ENCODE measurements around the gene MYL12B. TPM values are rescaled to one million over a fixed set of nuclear protein-coding genes. Genes with fewer than 3 reads are reported as not detected.

The MYL12B gene
- total and polyA plus RNA-seq, 2 of the 8 experiments (the other 6 are each of a cell fraction or from before 2014, with no cell fraction given): 174 to 188 TPM

- TF ChIP-seq EP300 (IDR thresholded peaks at IDR 0.05; ENCODE audit: borderline replicate concordance in 1 of 2, low read depth in 2 of 2, low read length in 2 of 2): peak in 1 of 2 experiments; percentile 64; a peak in 1 of 3 replicates
- peak; percentile 94; the same call in 1 of the 2 replicates for TF ChIP-seq MAFK (IDR thresholded peaks at IDR 0.05; ENCODE audit: low read depth, low read length)
- no peak for TF ChIP-seq KDM5A (IDR thresholded peaks at IDR 0.05; ENCODE audit: low read length)
- TF ChIP-seq, protein P1, sequence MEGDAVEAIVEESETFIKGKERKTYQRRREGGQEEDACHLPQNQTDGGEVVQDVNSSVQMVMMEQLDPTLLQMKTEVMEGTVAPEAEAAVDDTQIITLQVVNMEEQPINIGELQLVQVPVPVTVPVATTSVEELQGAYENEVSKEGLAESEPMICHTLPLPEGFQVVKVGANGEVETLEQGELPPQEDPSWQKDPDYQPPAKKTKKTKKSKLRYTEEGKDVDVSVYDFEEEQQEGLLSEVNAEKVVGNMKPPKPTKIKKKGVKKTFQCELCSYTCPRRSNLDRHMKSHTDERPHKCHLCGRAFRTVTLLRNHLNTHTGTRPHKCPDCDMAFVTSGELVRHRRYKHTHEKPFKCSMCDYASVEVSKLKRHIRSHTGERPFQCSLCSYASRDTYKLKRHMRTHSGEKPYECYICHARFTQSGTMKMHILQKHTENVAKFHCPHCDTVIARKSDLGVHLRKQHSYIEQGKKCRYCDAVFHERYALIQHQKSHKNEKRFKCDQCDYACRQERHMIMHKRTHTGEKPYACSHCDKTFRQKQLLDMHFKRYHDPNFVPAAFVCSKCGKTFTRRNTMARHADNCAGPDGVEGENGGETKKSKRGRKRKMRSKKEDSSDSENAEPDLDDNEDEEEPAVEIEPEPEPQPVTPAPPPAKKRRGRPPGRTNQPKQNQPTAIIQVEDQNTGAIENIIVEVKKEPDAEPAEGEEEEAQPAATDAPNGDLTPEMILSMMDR (IDR thresholded peaks at IDR 0.05; ENCODE audit: control extremely low read depth in 1 of 3, insufficient read depth in 1 of 3, low read depth in 1 of 3, low read length in 3 of 3): peak; percentile 75 to 100 (median 92); a peak in 3 of 4 replicates
- no peak for TF ChIP-seq RFX5 (IDR thresholded peaks at IDR 0.05; ENCODE audit: borderline replicate concordance, low read depth, low read length)
- TF ChIP-seq EGR1 (IDR thresholded peaks at IDR 0.05; ENCODE audit: borderline replicate concordance, low read depth, low read length): peak; percentile 90
- TF ChIP-seq TAF7 (optimal IDR thresholded peaks at IDR 0.05; ENCODE audit: borderline replicate concordance, low read depth, low read length): peak; percentile 80
- TF ChIP-seq POU5F1 (IDR thresholded peaks at IDR 0.05; ENCODE audit: low read depth, low read length): no peak
- peak; percentile 94 for TF ChIP-seq POLR2AphosphoS5 (IDR thresholded peaks at IDR 0.05; ENCODE audit: low read depth, low read length)
- peak; percentile 98 for TF ChIP-seq TAF1 (IDR thresholded peaks at IDR 0.05; ENCODE audit: low read depth, low read length)
- TF ChIP-seq BACH1 (IDR thresholded peaks at IDR 0.05; ENCODE audit: low read length): peak; percentile 99
- peak; percentile 33; the same call in 1 of the 2 replicates for TF ChIP-seq GABPA (IDR thresholded peaks at IDR 0.05; ENCODE audit: borderline replicate concordance, insufficient read depth, low read length)
- TF ChIP-seq, protein P2, sequence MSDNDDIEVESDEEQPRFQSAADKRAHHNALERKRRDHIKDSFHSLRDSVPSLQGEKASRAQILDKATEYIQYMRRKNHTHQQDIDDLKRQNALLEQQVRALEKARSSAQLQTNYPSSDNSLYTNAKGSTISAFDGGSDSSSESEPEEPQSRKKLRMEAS (IDR thresholded peaks at IDR 0.05): peak; percentile 90
- no peak for TF ChIP-seq BCL11A (IDR thresholded peaks at IDR 0.05; ENCODE audit: low read depth in 2 of 2, low read length in 2 of 2)
- TF ChIP-seq ASH2L (IDR thresholded peaks at IDR 0.05; ENCODE audit: low read length): no peak
- TF ChIP-seq CBX8 (IDR thresholded peaks at IDR 0.05; ENCODE audit: borderline replicate concordance, low read depth, low read length): no peak
- peak; percentile 92 for TF ChIP-seq PHF8 (conservative IDR thresholded peaks at IDR 0.05; ENCODE audit: low read depth, low read length)
- no peak for TF ChIP-seq EZH2 (IDR thresholded peaks at IDR 0.05; ENCODE audit: low read depth, low read length, severe bottlenecking)
- TF ChIP-seq SP1 (IDR thresholded peaks at IDR 0.05; ENCODE audit: low read depth, low read length): peak; percentile 85
- no peak for TF ChIP-seq NRF1 (IDR thresholded peaks at IDR 0.05; ENCODE audit: low read depth, low read length)
- TF ChIP-seq CEBPB (IDR thresholded peaks at IDR 0.05; ENCODE audit: low read depth, low read length): peak; percentile 51; the same call in 1 of the 2 replicates
These were observed 35.4 kb downstream of the MYL12B start (continued) for GRCh38 chr18:3297025-3297984.

Data from H1 (cell line).